ENCODE data around the gene TKT. TPM values are rescaled to one million over a fixed set of nuclear protein-coding genes. Genes with fewer than 3 reads are reported as not detected.

TKT gene
- total and polyA plus RNA-seq, 2 of the 4 experiments (the other 2 are of a cell fraction): 280 to 349 TPM

GRCh38 chr3:53286727-53287126, 30.9 kb upstream of the TKT start:
- H3K79me1 ChIP-seq (ENCODE audit: low read depth in 1 of 2, low read length in 2 of 2): peaks cover 0 to 3% of the 10 kb centered on the region in 2 experiments; a peak in 1 of 4 replicates
- no peak overlapping the region; the same call in 1 of the 2 replicates for H4K5ac ChIP-seq (ENCODE audit: low read depth, low read length)
- H3K4me2 ChIP-seq (ENCODE audit: low read depth, low read length): 0 out of 2 replicates have a peak overlapping the region, but pooled peaks have one; percentile 36
- H2BK15ac ChIP-seq (ENCODE audit: low read depth, low read length): no peak overlapping the region
- no peak overlapping the region for H3K56ac ChIP-seq (ENCODE audit: extremely low read depth, insufficient read depth, low read length)
- ChIA-PET CTCF (interaction anchor here (0.6 to 1.4 kb wide), 3 partner anchors 12 to 1046 kb away, joined by 3 to 4 read pairs (median 3); no protein-coding TSS in a partner anchor), POLR2A (ENCODE audit: unreplicated experiment) (no interaction called here)
- no peak overlapping the region for H3K4me3 ChIP-seq (ENCODE audit: insufficient read depth, low read depth, low read length)
- no peak overlapping the region for H3K4ac ChIP-seq (ENCODE audit: low read depth, low read length)
- peaks cover 6% of the 10 kb centered on the region for H3K4me1 ChIP-seq (ENCODE audit: control insufficient read depth, insufficient read depth, low read length)
- TF ChIP-seq BHLHE40 (IDR thresholded peaks at IDR 0.05; ENCODE audit: low read depth, low read length) (no peak), NFE2L2 (IDR thresholded peaks at IDR 0.05; ENCODE audit: low read depth, low read length) (no peak), CTCF (conservative IDR thresholded peaks at IDR 0.05; ENCODE audit: low read depth, low read length) (no peak), RAD21 (IDR thresholded peaks at IDR 0.05; ENCODE audit: low read length) (no peak), CEBPB (IDR thresholded peaks at IDR 0.05; ENCODE audit: low read depth, low read length) (no peak), MAZ (IDR thresholded peaks at IDR 0.05; ENCODE audit: borderline replicate concordance, low read depth, low read length) (no peak), POLR2A (IDR thresholded peaks at IDR 0.05; ENCODE audit: low read depth, low read length) (no peak), FOS (IDR thresholded peaks at IDR 0.05; ENCODE audit: low read depth, low read length) (no peak)
- TF ChIP-seq, protein P1, sequence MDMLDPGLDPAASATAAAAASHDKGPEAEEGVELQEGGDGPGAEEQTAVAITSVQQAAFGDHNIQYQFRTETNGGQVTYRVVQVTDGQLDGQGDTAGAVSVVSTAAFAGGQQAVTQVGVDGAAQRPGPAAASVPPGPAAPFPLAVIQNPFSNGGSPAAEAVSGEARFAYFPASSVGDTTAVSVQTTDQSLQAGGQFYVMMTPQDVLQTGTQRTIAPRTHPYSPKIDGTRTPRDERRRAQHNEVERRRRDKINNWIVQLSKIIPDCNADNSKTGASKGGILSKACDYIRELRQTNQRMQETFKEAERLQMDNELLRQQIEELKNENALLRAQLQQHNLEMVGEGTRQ (IDR thresholded peaks at IDR 0.05; ENCODE audit: low read depth, low read length): no peak
- H3K27ac ChIP-seq (ENCODE audit: insufficient read depth, low read length): peak overlapping the region; percentile 30; the same call in 1 of the 2 replicates
- H2BK5ac ChIP-seq (ENCODE audit: low read depth, low read length, poor library complexity, severe bottlenecking): no peak overlapping the region
- no peak for ATAC-seq (ENCODE audit: low read depth)
- no peak overlapping the region for H3K14ac ChIP-seq (replicated peaks; ENCODE audit: low read depth, low read length)
- H3K9me1 ChIP-seq (ENCODE audit: insufficient read depth, low read length): 0 out of 2 replicates have a peak, but pooled peaks cover 10% of the 10 kb centered on the region
- H2BK120ac ChIP-seq (ENCODE audit: low read depth, low read length): no peak overlapping the region
- H2AFZ ChIP-seq (replicated peaks; ENCODE audit: low read length, poor library complexity): no peak overlapping the region
- no peak overlapping the region for H2AK5ac ChIP-seq (ENCODE audit: low read depth, low read length)
- peaks cover 21% of the 10 kb centered on the region for H3K36me3 ChIP-seq (ENCODE audit: control insufficient read depth, insufficient read depth, low read length)
- no peak overlapping the region for H3K18ac ChIP-seq (ENCODE audit: low read depth, low read length)
- 0 out of 2 replicates have a peak overlapping the region, but pooled peaks have one; percentile 5 for H3K9ac ChIP-seq (ENCODE audit: low read depth, low read length)
- H4K8ac ChIP-seq (ENCODE audit: low read depth in 2 of 2, low read length in 2 of 2): peak overlapping the region in 1 of 2 experiments; percentile 22; a peak in 1 of 4 replicates
- WGBS, 2 experiments (ENCODE audit: extremely low coverage in 2 of 2, insufficient read length in 1 of 2): no CpG with 5 or more reads among the region's 1 CpG
- BruUV-seq (replicated peaks): no TSS peak
- no peak for DNase-seq
- intact Hi-C loops (cut with micrococcal nuclease): loop anchor here (5.0 kb wide), 1 partner anchor 174 kb away; no protein-coding TSS in a partner anchor
- in situ Hi-C loops (cut with MboI; ENCODE audit: low sequenced_read_pairs): loop anchor here (25.0 kb wide), 1 partner anchor 601 kb away; the partner anchor contains the start of genes ACTR8 and SELENOK
- dilution Hi-C loops (cut with HindIII; ENCODE audit: low sequenced_read_pairs, unreplicated experiment): no loop called here
- no peak overlapping the region for H3K23ac ChIP-seq (ENCODE audit: low read depth, low read length)
- H3K9me3 ChIP-seq (ENCODE audit: control insufficient read depth, insufficient read depth, low read length): no peaks in the 10 kb centered on the region
- no peaks in the 10 kb centered on the region for H3K27me3 ChIP-seq (ENCODE audit: control insufficient read depth, insufficient read depth, low read length)
- no peaks in the 10 kb centered on the region for H4K20me1 ChIP-seq (ENCODE audit: insufficient read depth, low read length)
- H2BK20ac ChIP-seq (ENCODE audit: low read depth, low read length): no peak overlapping the region
- no peak overlapping the region for H4K91ac ChIP-seq (ENCODE audit: insufficient read depth, low read depth, low read length)
- H2AK9ac ChIP-seq (replicated peaks; ENCODE audit: low read depth, low read length, poor library complexity): no peak overlapping the region

Measured in IMR-90 (cell line).